ENCODE measurements around the gene SLC26A6.

GRCh38 chr3:48682786-48683185 is 47.5 kb upstream of the SLC26A6 start:
- TF ChIP-seq POLR2A (IDR thresholded peaks at IDR 0.05) = no peak
- no peak for TF ChIP-seq CTCF (IDR thresholded peaks at IDR 0.05)
- TF ChIP-seq POLR2AphosphoS5 (IDR thresholded peaks at IDR 0.05) = no peak
